Stimulated activated naive B cell treated with anti-CD40 and anti-IgM and Interleukin-4, amounts not matched to agents 10 μg/mL and 1 μg/mL and 100 μg/mL, for 72 hours (primary cell): ENCODE data around the gene TCAP.
A peak's percentile ranks its signal among the peaks of the same experiment; 100 is the strongest.

ENCODE experiments used
- ATAC-seq, 2 donors: fragments of 150-1000 bp; cut with Tn5 transposase; replicated peaks; 2 replicates each; pipeline ENCODE4 v1.10.0; 2021; ENCODE audit warnings: moderate library complexity in 1 of 2
- DNase-seq: peaks from one replicate; pipeline ENCODE4 v3.0.0; 2021
- H3K27ac Mint-ChIP-seq: one replicate; pipeline ENCODE4 v1.8.0; 2022; ENCODE audit warnings: mild to moderate bottlenecking, mixed read lengths
- H3K27me3 Mint-ChIP-seq, 2 donors: one replicate each; pipeline ENCODE4 v1.8.0; 2022; ENCODE audit warnings: mixed read lengths in 2 of 2
- H3K36me3 Mint-ChIP-seq, 2 donors: one replicate each; pipeline ENCODE4 v1.8.0; 2022; ENCODE audit warnings: mixed read lengths in 2 of 2, mild to moderate bottlenecking in 1 of 2
- H3K4me1 Mint-ChIP-seq, 2 donors: one replicate each; pipeline ENCODE4 v1.8.0; 2022; ENCODE audit warnings: mixed read lengths in 2 of 2, mild to moderate bottlenecking in 1 of 2
- H3K4me3 Mint-ChIP-seq, 2 donors: one replicate each; pipeline ENCODE4 v1.8.0; 2022; ENCODE audit warnings: mild to moderate bottlenecking in 2 of 2, mixed read lengths in 2 of 2, moderate library complexity in 1 of 2
- H3K9me3 Mint-ChIP-seq, 2 donors: one replicate each; pipeline ENCODE4 v1.8.0; 2022; ENCODE audit warnings: mixed read lengths in 2 of 2, mild to moderate bottlenecking in 1 of 2

The TCAP gene

GRCh38 chr17:39662551-39663339 is 2.4 kb upstream of the TCAP start:
- H3K27ac Mint-ChIP-seq, result no peak overlapping the region
- H3K27me3 Mint-ChIP-seq, result peaks cover 4 to 14% of the 10 kb centered on the region in 2 donors

DNA sequence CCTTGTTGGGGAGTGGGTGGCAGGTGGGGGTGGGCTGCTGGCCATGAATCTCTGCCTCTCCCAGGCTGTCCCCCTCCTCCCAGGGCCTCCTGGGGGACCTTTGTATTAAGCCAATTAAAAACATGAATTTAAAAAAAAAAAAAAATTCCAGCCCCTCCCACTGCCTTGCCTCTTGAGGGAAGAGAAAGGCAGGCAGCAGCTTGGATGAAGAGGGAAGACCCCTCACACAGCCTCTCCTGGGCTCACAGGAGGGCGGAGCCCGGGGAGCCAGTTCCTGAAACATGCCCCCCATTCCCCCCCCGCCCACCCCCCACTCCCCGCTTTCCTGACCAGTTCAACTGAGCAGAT is 1.8 kb upstream of the TCAP start:
- H3K4me1 Mint-ChIP-seq, result peaks cover 58 to 86% of the 10 kb centered on the region in 2 donors
- ATAC-seq (no peak), DNase-seq (no peak)
- no peaks in the 10 kb centered on the region for H3K9me3 Mint-ChIP-seq
- H3K36me3 Mint-ChIP-seq, result peaks cover 27 to 42% of the 10 kb centered on the region in 2 donors
- H3K27ac Mint-ChIP-seq, result no peak overlapping the region
- H3K4me3 Mint-ChIP-seq, result no peak overlapping the region
- peaks cover 5 to 15% of the 10 kb centered on the region in 2 donors for H3K27me3 Mint-ChIP-seq

More at GRCh38 chr17:39662551-39663339, 2.4 kb upstream of the TCAP start:
- peaks cover 29 to 48% of the 10 kb centered on the region in 2 donors for H3K36me3 Mint-ChIP-seq
- peaks cover 63 to 86% of the 10 kb centered on the region in 2 donors for H3K4me1 Mint-ChIP-seq
- no peak overlapping the region for H3K4me3 Mint-ChIP-seq
- DNase-seq, result no peak
- H3K9me3 Mint-ChIP-seq, result no peaks in the 10 kb centered on the region
- ATAC-seq, result no peak

DNA sequence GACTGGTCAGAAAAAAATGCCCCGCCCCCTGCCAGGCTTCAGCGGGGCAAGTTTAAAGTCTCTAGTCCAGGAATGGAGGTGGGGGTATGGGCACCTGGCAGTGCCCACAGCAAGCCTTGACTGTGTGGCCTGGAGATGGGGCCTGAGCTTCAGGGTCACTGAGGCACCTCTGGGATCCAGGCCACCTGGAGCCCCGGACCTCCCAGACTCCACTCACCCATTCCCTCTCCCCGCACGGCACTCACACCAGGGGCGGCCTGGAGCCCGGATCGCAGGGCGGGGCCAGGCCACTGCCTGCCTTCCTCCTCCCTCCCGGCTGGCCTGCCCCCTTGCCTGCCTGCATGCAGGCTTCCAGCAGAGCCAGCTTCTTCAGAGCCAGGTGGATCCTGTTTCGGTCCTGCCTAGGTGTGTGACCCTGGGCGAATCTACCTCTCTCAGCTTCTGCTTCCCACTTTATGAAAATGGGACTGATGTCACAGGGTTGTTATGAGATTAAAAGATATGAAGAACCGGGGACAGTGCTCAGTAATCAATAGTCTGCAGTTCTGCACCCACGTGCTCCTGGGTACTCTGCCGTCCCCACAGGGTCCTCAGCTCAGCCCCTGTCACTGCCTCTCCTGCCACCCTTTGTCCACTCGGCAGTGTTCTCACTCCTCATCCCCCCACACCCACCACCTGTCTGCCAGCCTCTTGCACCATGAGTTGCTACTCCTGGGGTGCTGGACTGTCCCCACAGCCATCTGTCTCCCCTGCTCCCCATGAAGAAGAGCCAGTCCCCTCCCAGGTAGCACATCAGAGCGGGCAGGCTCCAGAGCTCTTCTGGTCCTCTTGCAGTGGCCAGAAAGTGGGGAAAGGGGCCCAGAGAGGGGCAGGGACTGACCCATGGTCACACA is 1.2 kb upstream of the TCAP start:
- H3K27ac Mint-ChIP-seq, result peak overlapping the region; percentile 62
- H3K4me1 Mint-ChIP-seq, result peaks cover 58 to 86% of the 10 kb centered on the region in 2 donors
- H3K4me3 Mint-ChIP-seq, result no peak overlapping the region
- ATAC-seq (no peak), DNase-seq (no peak)
- peaks cover 28 to 36% of the 10 kb centered on the region in 2 donors for H3K36me3 Mint-ChIP-seq
- peaks cover 10 to 22% of the 10 kb centered on the region in 2 donors for H3K27me3 Mint-ChIP-seq
- H3K9me3 Mint-ChIP-seq, result no peaks in the 10 kb centered on the region

DNA sequence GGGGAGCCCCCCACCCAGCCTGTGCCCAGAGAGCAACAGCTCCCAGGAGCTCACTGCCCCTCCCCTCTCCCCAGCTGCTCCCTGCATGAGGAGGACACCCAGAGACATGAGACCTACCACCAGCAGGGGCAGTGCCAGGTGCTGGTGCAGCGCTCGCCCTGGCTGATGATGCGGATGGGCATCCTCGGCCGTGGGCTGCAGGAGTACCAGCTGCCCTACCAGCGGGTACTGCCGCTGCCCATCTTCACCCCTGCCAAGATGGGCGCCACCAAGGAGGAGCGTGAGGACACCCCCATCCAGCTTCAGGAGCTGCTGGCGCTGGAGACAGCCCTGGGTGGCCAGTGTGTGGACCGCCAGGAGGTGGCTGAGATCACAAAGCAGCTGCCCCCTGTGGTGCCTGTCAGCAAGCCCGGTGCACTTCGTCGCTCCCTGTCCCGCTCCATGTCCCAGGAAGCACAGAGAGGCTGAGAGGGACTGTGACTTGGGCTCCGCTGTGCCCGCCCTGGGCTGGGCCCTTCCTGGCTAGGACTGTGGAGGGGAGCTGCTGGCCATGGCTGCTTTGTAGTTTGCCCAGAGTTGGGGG is 584 bp downstream of the TCAP start:
- ATAC-seq (peak in 1 of 2 donors; percentile 38), DNase-seq (no peak)
- H3K4me3 Mint-ChIP-seq, result no peak overlapping the region
- H3K36me3 Mint-ChIP-seq, result peaks cover 21 to 22% of the 10 kb centered on the region in 2 donors
- no peaks in the 10 kb centered on the region for H3K9me3 Mint-ChIP-seq
- H3K27me3 Mint-ChIP-seq, result peaks cover 10 to 23% of the 10 kb centered on the region in 2 donors
- H3K4me1 Mint-ChIP-seq, result peaks cover 41 to 79% of the 10 kb centered on the region in 2 donors
- peak overlapping the region; percentile 25 for H3K27ac Mint-ChIP-seq

- Mint-ChIP-seq H3K4me3 (no peak overlapping the region), H3K27me3 (peaks cover 10 to 23% of the 10 kb centered on the region in 2 donors)
- ATAC-seq, result no peak
Observed at GRCh38 chr17:39666231-39666600, 1.1 kb downstream of the TCAP start.

DNA sequence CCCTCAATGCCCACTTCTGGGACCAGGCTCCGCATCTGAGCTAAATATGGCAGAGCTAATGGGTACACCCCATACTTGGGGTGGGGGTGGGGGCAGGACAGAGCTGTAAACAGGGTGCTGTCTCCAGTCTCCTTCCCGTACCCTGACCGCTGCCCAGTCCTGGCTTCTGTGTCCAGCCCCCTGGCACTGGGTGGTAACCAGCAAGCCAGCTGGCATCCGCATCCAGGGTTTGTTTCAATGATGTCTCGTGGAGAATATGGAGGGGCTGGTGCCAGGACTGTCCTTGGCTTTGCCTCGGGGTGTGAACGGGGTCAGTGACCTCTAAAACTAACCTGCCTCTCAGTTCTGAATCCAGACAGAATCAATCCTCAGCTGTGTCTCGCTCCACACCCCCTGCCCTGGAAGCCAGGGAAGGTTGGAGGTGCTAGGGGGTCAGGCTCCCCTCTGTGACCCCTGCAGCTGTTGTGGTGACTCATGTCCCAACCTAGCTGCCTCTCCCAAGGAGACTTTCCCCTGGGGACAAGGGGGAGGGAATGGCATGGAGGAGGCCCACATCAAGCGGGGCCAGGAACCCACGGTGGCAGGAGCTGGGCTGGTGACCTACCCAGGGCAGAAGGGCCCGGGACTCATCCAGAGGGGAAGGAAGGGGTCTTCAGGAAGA is 1.6 kb downstream of the TCAP start:
- peaks cover 10 to 24% of the 10 kb centered on the region in 2 donors for H3K27me3 Mint-ChIP-seq

More at GRCh38 chr17:39666231-39666600, 1.1 kb downstream of the TCAP start:
- Mint-ChIP-seq H3K9me3 (no peaks in the 10 kb centered on the region), H3K27ac (no peak overlapping the region), H3K4me1 (peaks cover 36 to 75% of the 10 kb centered on the region in 2 donors), H3K36me3 (peaks cover 16 to 17% of the 10 kb centered on the region in 2 donors)
- DNase-seq, result no peak

GRCh38 chr17:39667262-39667944 is 2.3 kb downstream of the TCAP start:
- no peak for DNase-seq
- Mint-ChIP-seq H3K36me3 (peaks cover 10 to 15% of the 10 kb centered on the region in 2 donors), H3K27me3 (peaks cover 10 to 28% of the 10 kb centered on the region in 2 donors), H3K27ac (peak overlapping the region; percentile 76), H3K4me3 (peak overlapping the region; percentile 61 to 85), H3K9me3 (no peaks in the 10 kb centered on the region), H3K4me1 (peaks cover 37 to 76% of the 10 kb centered on the region in 2 donors)
- peak in 1 of 2 donors; percentile 33 for ATAC-seq

More for the DNA sequence above, 1.6 kb downstream of the TCAP start:
- ATAC-seq (no peak), DNase-seq (no peak)
- Mint-ChIP-seq H3K36me3 (peaks cover 11 to 12% of the 10 kb centered on the region in 2 donors), H3K4me1 (peaks cover 32 to 75% of the 10 kb centered on the region in 2 donors), H3K4me3 (peak overlapping the region in 1 of 2 donors; percentile 85), H3K9me3 (no peaks in the 10 kb centered on the region), H3K27ac (peak overlapping the region; percentile 76)

- Mint-ChIP-seq H3K9me3 (no peaks in the 10 kb centered on the region), H3K36me3 (peaks cover 11% of the 10 kb centered on the region in 2 donors), H3K27ac (peak within 1 kb of the TSS; percentile 84), H3K4me1 (peaks cover 37 to 77% of the 10 kb centered on the region in 2 donors), H3K27me3 (peaks cover 10 to 28% of the 10 kb centered on the region in 2 donors), H3K4me3 (peak within 1 kb of the TSS; percentile 61 to 85)
- ATAC-seq (peak; percentile 71 to 77), DNase-seq (peak; percentile 52)
Observed at GRCh38 chr17:39667945-39668924, 3.1 kb downstream of the TCAP start, which contains the start of gene PNMT. PNMT (plus strand) TSS chr17:39668453; CDS start chr17:39668476, 23 bp downstream.

- Mint-ChIP-seq H3K27ac (no peak overlapping the region), H3K36me3 (peaks cover 3 to 8% of the 10 kb centered on the region in 2 donors), H3K4me1 (peaks cover 44 to 84% of the 10 kb centered on the region in 2 donors), H3K9me3 (no peaks in the 10 kb centered on the region), H3K4me3 (no peak overlapping the region), H3K27me3 (peaks cover 10 to 28% of the 10 kb centered on the region in 2 donors)
- DNase-seq, result no peak
- no peak for ATAC-seq
Observed at GRCh38 chr17:39669897-39670735, 5.0 kb downstream of the TCAP start.

DNA sequence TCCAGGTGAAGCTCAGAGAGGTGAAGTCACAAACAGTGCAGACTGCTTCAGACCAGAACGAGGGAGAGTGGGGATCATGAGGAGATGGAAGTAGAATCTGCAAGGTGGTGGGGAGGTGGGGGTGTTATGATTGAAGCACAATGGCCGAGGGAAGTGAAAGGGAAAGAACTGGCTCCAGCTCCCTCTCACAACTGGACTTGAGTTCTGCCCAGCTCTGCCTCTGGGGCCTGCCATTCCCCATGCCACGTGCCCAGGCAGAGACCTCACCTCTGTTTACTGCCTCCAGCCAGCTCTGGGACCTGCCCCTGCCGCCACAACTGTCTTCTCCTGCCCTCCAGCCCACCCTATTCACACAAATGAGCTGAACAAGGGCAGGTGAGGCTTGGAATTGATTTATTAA is 5.6 kb downstream of the TCAP start:
- Mint-ChIP-seq H3K4me1 (peaks cover 43 to 84% of the 10 kb centered on the region in 2 donors), H3K36me3 (peaks cover 3 to 8% of the 10 kb centered on the region in 2 donors)
- no peak for ATAC-seq

DNA sequence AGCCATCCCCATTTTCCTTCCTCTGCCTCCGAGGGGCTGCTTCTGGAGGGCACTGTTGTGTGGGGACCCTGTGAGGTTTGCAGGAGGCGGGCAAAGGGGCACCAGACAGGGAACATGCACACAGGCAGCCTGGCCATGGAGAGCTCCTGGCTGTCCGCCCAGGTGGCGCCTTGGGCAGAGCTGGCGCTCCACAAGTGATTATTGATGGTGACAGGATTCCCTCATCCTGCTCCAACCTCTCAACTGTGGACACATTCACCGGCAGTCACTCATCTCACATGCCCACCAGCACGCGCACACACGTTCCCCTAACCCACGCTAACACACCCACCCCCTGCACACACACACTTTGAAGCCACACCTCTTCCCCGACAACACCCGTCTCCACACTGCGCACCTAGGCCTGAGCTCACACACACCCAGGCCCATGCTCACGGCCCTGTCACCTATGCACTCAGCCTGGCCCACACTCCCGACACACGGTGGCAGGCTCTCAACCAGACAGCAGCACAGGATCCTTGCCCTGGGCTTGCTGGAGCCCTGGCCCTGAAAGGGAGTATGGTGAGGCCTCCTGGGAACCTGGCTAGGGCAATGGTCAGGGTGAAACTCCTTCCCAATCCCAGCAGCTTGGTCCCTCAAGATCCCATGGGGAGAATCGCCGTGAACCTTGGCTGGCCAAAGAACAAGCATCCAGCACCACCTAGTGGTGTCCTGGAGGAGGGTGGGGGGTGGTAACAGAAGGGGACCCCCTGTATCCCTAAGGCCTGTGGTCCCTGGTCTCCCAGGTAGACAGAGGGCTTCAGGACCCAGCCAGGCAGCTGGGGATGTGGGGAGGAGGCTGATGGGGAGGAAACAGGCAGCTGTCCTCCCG is 6.7 kb downstream of the TCAP start:
- Mint-ChIP-seq H3K36me3 (peaks cover 6 to 8% of the 10 kb centered on the region in 2 donors), H3K4me3 (peak overlapping the region in 1 of 2 donors; percentile 23), H3K4me1 (peaks cover 47 to 84% of the 10 kb centered on the region in 2 donors), H3K27me3 (peaks cover 6 to 18% of the 10 kb centered on the region in 2 donors), H3K27ac (peak overlapping the region; percentile 85), H3K9me3 (no peaks in the 10 kb centered on the region)
- peak in 1 of 2 donors; percentile 15 for ATAC-seq
- DNase-seq, result no peak

More for the DNA sequence above, 5.6 kb downstream of the TCAP start:
- Mint-ChIP-seq H3K4me3 (no peak overlapping the region), H3K9me3 (no peaks in the 10 kb centered on the region), H3K27ac (no peak overlapping the region), H3K27me3 (peaks cover 10 to 28% of the 10 kb centered on the region in 2 donors)
- DNase-seq, result no peak
